GM20000 (cell line): ENCODE measurements around the gene TCFL5.

Experiments used
- DNase-seq: peaks from one replicate; pipeline ENCODE4 v3.0.0; 2012; ENCODE audit warnings: low spot score
- TF ChIP-seq, protein P1 (sequence below): IDR thresholded peaks from 2 replicates; pipeline ENCODE4 v1.5.1; 2012; ENCODE audit warnings: mild to moderate bottlenecking, control low read depth; ENCODE audit errors: extremely low read depth, missing control alignments

The TCFL5 gene

DNA sequence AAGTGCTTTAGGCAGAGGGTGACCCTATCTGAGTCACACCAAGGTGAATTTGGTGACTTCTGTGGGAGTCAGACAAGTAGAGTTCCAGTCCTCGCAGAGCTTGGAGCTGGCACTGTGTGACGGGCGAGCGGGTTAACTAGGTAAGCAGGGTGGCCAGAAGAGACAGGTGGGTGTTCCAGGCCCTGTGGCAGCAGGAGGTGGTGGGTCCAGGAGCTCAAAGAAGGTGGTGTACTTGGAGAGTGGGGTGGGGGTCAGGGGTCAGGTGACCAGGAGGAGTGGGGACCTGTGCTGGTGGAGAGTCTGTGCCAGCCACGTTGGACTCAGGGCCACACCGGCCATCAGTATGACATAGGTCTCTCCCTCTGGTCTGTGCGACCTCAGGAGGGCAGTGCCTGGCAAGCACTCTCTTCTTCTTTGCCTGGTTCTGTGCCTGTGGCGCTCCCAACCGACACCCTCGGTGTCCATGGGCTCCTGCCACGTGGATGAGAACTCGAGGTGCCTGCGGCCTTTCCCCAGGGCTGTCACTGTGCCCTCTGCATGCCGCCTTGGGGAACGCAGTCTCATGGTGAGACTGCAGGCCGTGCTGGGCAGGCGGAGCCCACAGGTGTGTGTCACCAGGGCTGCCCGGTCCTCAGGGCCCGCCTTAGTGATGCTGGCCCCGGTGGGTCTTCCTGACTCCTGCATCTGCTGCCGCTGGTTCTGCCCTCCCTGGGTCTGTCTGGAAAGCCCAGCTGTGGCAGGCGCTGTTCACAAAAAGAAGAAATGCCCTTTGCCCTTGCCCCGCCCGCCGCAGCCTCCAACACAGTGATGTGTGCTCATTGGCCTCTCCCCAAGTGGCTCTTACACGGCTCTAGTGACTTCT, 63.7 kb downstream of the TCFL5 start:
- TF ChIP-seq, protein P1, sequence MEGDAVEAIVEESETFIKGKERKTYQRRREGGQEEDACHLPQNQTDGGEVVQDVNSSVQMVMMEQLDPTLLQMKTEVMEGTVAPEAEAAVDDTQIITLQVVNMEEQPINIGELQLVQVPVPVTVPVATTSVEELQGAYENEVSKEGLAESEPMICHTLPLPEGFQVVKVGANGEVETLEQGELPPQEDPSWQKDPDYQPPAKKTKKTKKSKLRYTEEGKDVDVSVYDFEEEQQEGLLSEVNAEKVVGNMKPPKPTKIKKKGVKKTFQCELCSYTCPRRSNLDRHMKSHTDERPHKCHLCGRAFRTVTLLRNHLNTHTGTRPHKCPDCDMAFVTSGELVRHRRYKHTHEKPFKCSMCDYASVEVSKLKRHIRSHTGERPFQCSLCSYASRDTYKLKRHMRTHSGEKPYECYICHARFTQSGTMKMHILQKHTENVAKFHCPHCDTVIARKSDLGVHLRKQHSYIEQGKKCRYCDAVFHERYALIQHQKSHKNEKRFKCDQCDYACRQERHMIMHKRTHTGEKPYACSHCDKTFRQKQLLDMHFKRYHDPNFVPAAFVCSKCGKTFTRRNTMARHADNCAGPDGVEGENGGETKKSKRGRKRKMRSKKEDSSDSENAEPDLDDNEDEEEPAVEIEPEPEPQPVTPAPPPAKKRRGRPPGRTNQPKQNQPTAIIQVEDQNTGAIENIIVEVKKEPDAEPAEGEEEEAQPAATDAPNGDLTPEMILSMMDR = no peak
- no peak for DNase-seq

DNA sequence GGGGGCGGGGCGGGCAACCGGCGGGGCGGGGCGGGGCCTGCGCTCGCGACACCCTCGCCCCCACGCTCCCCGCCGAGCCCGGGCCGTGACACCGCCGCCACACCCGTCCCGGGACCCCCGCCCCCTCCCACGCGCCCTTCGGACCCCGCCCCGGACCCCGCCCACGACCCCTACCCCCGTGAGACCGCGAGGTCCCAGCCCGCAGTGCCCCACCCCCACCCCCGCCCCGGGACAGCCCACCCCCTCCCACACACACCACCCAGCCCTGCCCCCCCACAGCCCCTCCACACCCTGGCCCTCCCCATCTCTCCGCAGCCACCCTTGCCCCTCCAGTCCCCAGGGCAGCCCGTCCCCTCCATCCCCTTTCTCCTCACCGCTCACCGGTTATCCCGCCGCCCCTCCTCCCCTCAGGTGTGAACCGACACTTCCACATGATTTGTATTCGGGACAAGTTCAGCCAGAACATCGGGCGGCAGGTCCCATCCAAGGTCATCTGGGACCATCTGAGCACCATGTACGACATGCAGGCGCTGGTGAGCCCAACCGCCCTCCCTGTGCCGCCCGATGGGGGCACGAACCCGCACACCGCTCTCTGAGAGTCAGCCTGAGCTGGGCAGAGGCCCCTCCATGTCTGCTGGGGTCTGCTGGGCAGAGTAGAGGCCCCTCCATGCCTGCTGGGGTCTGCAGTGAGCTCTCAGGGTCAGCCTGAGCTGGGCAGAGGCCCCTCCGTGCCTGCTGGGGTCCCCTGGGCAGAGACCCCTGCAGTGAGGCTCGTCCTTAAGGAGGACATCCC, 64.7 kb downstream of the TCFL5 start:
- TF ChIP-seq, protein P1 = no peak
- no peak for DNase-seq

DNA sequence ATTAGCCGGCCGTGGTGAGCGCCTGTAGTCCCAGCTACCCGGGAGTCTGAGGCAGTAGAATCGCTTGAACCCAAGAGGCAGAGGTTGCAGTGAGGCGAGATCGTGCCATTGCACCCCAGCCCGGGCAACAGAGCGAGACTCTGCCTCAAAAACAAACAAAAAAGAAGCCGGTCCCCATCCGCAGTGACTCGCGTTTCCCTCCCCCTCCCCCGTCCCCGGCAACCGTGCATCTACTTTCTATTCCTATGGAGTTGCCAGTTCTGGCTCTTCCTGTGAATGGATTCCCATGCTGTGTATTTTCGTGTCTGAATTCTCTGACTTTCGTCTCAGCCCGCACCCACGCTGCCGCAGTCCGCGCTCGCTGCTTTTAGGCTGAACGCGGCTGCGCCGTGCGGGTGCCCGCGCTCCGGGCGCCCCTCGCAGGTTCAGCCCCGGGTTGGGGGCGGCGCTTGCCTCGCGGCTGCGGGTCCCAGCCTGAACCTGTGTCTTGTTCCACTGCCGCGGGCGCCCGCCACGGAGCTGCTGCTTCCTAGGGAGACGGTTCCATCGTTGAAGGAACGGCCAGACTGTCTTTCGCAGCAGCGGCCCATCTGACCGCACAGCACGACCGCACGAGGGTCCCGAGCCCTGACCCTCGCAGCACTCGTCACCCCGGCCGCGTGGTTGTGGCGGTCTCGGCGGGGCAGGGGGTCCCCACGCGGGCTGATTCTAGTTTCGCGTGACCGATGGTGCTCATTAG, 66.4 kb downstream of the TCFL5 start:
- TF ChIP-seq, protein P1 = no peak
- peak; percentile 75 for DNase-seq

DNA sequence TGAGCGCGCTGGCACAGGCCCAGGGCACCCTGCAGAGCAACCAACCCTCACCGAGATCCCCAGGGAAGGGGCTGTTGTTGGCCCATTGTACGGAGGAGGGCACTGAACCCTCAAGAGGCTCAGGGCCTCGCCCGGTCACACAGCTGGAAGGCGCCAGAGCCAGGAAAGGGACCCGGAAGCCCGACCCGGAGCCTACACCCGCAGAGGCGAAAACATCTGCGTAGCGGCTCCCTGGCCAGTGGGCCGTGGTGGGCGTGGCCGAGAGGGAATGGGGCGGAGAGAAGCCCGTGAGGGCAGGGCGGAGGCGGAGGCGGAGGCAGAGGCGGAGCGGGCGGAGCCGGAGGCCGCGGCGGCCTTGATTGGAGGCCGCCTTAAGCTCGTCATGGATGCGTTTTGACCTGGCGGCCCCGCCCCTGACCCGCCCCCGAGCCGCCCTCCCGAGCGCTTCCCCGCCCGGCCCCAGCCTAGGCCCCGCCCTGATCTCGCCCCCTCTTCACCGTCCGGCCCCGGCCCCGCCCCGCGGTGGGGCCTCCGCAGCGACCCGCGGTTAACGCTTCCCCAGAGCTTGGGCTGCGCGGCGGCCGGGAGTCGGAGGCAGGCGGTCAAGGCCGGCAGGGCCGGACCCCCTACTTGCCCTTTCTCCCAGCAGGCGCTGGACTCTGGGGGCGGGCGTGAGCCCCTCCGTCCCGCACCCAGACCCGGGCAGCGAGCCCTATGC, 67.5 kb downstream of the TCFL5 start:
- DNase-seq = peak; percentile 98
- TF ChIP-seq, protein P1 = no peak

DNA sequence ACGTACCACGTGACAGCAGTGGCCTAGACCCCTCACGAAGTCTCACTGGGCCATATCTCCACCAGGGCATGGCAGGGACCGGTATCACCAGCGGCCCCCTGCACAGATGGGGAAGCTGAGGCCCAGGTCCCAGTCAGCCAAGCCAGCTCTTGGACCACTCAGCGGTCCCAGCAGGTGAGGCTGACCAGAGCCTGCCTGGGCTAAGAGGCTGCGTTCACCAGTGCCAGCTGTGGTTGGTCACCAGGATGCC, 67.9 kb downstream of the TCFL5 start:
- TF ChIP-seq, protein P1 = no peak
- no peak for DNase-seq

GRCh38 chr20:62792940-62793756, 68.5 kb downstream of the TCFL5 start:
- DNase-seq = no peak

More at GRCh38 chr20:62792940-62793756, 68.5 kb downstream of the TCFL5 start:
- TF ChIP-seq, protein P1 = no peak
